HepG2 (cell line): Measurements from ENCODE around the gene HPD. TPM values are rescaled to one million over a fixed set of nuclear protein-coding genes. Genes with fewer than 3 reads are reported as not detected.

Experiments
- CENPX ChIP-seq: sonication (generic); formaldehyde crosslinking; IDR thresholded peaks from 2 replicates; pipeline ENCODE4 v1.9.0; 2021; ENCODE audit warnings: mild to moderate bottlenecking, missing genetic modification reagents, moderate library complexity
- GATA4 ChIP-seq: sonication (generic); IDR thresholded peaks from 2 replicates; pipeline ENCODE4 v1.6.1; 2016; ENCODE audit warnings: antibody characterized with exemption, low read depth, borderline replicate concordance
- STAT5B ChIP-seq: sonication (generic); formaldehyde crosslinking; IDR thresholded peaks from 2 replicates; pipeline ENCODE4 v1.4.0; 2020; ENCODE audit warnings: missing genetic modification reagents
- TBX2 ChIP-seq: sonication (generic); formaldehyde crosslinking; IDR thresholded peaks from 2 replicates; pipeline ENCODE4 v1.5.0; 2020; ENCODE audit warnings: missing genetic modification reagents, mild to moderate bottlenecking, borderline replicate concordance
- TBX3 ChIP-seq: fragments of 450-650 bp; IDR thresholded peaks from 2 replicates; pipeline ENCODE4 v1.6.1; 2017; ENCODE audit warnings: antibody characterized with exemption, mild to moderate bottlenecking, inconsistent platforms, borderline replicate concordance
- TRIM24 ChIP-seq: sonication (generic); formaldehyde crosslinking; IDR thresholded peaks from 2 replicates; pipeline ENCODE4 v1.8.0; 2022; ENCODE audit warnings: mild to moderate bottlenecking, missing genetic modification reagents
- ZNF160 ChIP-seq: sonication (generic); formaldehyde crosslinking; IDR thresholded peaks from 2 replicates; pipeline ENCODE4 v1.8.0; 2022; ENCODE audit warnings: mild to moderate bottlenecking, inconsistent platforms, missing genetic modification reagents
- ZNF251 ChIP-seq: sonication (generic); formaldehyde crosslinking; IDR thresholded peaks from 2 replicates; pipeline ENCODE4 v1.9.0; 2021; ENCODE audit warnings: mild to moderate bottlenecking, missing genetic modification reagents
- ZNF296 ChIP-seq: sonication (generic); formaldehyde crosslinking; conservative IDR thresholded peaks from 2 replicates; pipeline ENCODE4 v1.5.0; 2020; ENCODE audit warnings: mild to moderate bottlenecking, missing genetic modification reagents
- ZSCAN31 ChIP-seq: sonication (generic); formaldehyde crosslinking; IDR thresholded peaks from 2 replicates; pipeline ENCODE4 v1.5.0; 2020; ENCODE audit warnings: low read depth, mild to moderate bottlenecking, missing genetic modification reagents
- polyA plus RNA-seq, 8 experiments: library from polyadenylated mRNA; depleted of rRNA in 3 of 8; stranded (reverse) in 7 of 8; unstranded in 1 of 8; fragments of >200 nt; fragmentation: Illumina TruSeq in 4 of 8; extraction: Trizol in 4 of 8; gene quantifications; 2 replicates each; pipeline versions ENCODE4 v1.2.1 to v1.2.3, GENCODE V29; 2011 to 2016; ENCODE audit warnings: low read depth in 4 of 8, missing spikeins in 1 of 8, mixed read lengths in 1 of 8; ENCODE audit not compliant: insufficient read depth in 1 of 8
- total RNA-seq, 5 experiments: library from RNA; depleted of rRNA; stranded (reverse); fragments of >200 nt; fragmentation: Illumina TruSeq; extraction: Trizol; gene quantifications; 2 replicates each; pipeline ENCODE4 v1.2.3, GENCODE V29; 2016; ENCODE audit warnings: low read depth in 1 of 5
- TF ChIP-seq, protein P1 (sequence below): sonication (generic); formaldehyde crosslinking; IDR thresholded peaks from 2 replicates; pipeline ENCODE4 v1.4.0; 2020; ENCODE audit warnings: missing genetic modification reagents, borderline replicate concordance
- TF ChIP-seq, protein P2 (sequence below): sonication (generic); formaldehyde crosslinking; IDR thresholded peaks from 2 replicates; pipeline ENCODE4 v1.4.0; 2020; ENCODE audit warnings: mild to moderate bottlenecking, missing genetic modification reagents
- TF ChIP-seq, protein P3 (sequence below): sonication (generic); formaldehyde crosslinking; IDR thresholded peaks from 2 replicates; pipeline ENCODE4 v1.4.0; 2020; ENCODE audit warnings: missing genetic modification reagents
- TF ChIP-seq, protein P4 (sequence below): sonication (generic); formaldehyde crosslinking; IDR thresholded peaks from 2 replicates; pipeline ENCODE4 v1.9.0; 2022; ENCODE audit warnings: missing genetic modification reagents, mild to moderate bottlenecking, borderline replicate concordance

HPD gene
- total and polyA plus RNA-seq, 2 of the 13 experiments (the other 11 are each of a cell fraction or from before 2014, with no cell fraction given), result 120 to 195 TPM

DNA sequence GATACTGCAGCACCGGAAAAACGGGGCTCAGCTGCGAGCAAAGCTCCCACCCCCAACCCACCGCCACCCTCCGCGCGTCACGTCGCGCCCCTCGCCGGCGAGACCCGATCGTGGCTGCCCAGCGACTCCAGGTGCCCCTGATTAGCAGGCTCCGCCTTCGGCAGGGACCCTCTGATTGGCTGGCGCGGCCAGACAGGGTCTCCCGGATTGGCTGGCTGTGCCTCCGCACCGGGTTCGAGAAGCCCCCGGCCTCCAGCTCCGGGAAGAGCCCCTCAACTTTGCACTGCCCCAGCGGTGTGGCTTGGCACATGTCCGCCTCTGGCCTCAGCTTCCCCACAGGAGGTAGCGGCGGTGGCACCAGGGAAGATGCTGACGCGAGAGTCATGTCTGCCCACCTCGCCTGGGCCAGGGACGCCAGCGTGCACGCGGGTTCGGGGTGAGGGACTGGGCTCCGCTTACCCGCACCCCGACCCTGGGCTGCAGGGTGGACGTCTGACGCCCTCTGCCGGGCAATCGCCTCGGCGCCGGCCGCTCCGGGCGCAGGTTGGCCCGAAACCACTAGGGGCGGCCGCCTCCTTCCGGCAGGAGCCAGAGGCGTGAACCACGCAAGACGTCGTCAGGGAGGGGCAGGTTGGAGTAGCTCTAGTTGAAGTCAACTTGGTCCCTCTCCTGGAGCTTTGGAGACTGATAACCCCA, 64.7 kb downstream of the HPD start (continued):
- TF ChIP-seq, protein P1, sequence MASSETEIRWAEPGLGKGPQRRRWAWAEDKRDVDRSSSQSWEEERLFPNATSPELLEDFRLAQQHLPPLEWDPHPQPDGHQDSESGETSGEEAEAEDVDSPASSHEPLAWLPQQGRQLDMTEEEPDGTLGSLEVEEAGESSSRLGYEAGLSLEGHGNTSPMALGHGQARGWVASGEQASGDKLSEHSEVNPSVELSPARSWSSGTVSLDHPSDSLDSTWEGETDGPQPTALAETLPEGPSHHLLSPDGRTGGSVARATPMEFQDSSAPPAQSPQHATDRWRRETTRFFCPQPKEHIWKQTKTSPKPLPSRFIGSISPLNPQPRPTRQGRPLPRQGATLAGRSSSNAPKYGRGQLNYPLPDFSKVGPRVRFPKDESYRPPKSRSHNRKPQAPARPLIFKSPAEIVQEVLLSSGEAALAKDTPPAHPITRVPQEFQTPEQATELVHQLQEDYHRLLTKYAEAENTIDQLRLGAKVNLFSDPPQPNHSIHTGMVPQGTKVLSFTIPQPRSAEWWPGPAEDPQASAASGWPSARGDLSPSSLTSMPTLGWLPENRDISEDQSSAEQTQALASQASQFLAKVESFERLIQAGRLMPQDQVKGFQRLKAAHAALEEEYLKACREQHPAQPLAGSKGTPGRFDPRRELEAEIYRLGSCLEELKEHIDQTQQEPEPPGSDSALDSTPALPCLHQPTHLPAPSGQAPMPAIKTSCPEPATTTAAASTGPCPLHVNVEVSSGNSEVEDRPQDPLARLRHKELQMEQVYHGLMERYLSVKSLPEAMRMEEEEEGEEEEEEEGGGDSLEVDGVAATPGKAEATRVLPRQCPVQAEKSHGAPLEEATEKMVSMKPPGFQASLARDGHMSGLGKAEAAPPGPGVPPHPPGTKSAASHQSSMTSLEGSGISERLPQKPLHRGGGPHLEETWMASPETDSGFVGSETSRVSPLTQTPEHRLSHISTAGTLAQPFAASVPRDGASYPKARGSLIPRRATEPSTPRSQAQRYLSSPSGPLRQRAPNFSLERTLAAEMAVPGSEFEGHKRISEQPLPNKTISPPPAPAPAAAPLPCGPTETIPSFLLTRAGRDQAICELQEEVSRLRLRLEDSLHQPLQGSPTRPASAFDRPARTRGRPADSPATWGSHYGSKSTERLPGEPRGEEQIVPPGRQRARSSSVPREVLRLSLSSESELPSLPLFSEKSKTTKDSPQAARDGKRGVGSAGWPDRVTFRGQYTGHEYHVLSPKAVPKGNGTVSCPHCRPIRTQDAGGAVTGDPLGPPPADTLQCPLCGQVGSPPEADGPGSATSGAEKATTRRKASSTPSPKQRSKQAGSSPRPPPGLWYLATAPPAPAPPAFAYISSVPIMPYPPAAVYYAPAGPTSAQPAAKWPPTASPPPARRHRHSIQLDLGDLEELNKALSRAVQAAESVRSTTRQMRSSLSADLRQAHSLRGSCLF (CRISPR knock-in tag), result no peak
- TF ChIP-seq, protein P2, sequence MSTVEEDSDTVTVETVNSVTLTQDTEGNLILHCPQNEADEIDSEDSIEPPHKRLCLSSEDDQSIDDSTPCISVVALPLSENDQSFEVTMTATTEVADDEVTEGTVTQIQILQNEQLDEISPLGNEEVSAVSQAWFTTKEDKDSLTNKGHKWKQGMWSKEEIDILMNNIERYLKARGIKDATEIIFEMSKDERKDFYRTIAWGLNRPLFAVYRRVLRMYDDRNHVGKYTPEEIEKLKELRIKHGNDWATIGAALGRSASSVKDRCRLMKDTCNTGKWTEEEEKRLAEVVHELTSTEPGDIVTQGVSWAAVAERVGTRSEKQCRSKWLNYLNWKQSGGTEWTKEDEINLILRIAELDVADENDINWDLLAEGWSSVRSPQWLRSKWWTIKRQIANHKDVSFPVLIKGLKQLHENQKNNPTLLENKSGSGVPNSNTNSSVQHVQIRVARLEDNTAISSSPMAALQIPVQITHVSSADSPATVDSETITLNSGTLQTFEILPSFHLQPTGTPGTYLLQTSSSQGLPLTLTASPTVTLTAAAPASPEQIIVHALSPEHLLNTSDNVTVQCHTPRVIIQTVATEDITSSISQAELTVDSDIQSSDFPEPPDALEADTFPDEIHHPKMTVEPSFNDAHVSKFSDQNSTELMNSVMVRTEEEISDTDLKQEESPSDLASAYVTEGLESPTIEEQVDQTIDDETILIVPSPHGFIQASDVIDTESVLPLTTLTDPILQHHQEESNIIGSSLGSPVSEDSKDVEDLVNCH (CRISPR knock-in tag), result no peak
- TF ChIP-seq TBX3, result 0 out of 2 replicates have a peak, but pooled peaks have one; percentile 31
- TF ChIP-seq, protein P3, sequence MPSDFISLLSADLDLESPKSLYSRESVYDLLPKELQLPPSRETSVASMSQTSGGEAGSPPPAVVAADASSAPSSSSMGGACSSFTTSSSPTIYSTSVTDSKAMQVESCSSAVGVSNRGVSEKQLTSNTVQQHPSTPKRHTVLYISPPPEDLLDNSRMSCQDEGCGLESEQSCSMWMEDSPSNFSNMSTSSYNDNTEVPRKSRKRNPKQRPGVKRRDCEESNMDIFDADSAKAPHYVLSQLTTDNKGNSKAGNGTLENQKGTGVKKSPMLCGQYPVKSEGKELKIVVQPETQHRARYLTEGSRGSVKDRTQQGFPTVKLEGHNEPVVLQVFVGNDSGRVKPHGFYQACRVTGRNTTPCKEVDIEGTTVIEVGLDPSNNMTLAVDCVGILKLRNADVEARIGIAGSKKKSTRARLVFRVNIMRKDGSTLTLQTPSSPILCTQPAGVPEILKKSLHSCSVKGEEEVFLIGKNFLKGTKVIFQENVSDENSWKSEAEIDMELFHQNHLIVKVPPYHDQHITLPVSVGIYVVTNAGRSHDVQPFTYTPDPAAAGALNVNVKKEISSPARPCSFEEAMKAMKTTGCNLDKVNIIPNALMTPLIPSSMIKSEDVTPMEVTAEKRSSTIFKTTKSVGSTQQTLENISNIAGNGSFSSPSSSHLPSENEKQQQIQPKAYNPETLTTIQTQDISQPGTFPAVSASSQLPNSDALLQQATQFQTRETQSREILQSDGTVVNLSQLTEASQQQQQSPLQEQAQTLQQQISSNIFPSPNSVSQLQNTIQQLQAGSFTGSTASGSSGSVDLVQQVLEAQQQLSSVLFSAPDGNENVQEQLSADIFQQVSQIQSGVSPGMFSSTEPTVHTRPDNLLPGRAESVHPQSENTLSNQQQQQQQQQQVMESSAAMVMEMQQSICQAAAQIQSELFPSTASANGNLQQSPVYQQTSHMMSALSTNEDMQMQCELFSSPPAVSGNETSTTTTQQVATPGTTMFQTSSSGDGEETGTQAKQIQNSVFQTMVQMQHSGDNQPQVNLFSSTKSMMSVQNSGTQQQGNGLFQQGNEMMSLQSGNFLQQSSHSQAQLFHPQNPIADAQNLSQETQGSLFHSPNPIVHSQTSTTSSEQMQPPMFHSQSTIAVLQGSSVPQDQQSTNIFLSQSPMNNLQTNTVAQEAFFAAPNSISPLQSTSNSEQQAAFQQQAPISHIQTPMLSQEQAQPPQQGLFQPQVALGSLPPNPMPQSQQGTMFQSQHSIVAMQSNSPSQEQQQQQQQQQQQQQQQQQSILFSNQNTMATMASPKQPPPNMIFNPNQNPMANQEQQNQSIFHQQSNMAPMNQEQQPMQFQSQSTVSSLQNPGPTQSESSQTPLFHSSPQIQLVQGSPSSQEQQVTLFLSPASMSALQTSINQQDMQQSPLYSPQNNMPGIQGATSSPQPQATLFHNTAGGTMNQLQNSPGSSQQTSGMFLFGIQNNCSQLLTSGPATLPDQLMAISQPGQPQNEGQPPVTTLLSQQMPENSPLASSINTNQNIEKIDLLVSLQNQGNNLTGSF (CRISPR knock-in tag), result peak; percentile 87
- TF ChIP-seq ZSCAN31 (CRISPR knock-in tag), result peak; percentile 71; the same call in 1 of the 2 replicates
- TF ChIP-seq, protein P4, sequence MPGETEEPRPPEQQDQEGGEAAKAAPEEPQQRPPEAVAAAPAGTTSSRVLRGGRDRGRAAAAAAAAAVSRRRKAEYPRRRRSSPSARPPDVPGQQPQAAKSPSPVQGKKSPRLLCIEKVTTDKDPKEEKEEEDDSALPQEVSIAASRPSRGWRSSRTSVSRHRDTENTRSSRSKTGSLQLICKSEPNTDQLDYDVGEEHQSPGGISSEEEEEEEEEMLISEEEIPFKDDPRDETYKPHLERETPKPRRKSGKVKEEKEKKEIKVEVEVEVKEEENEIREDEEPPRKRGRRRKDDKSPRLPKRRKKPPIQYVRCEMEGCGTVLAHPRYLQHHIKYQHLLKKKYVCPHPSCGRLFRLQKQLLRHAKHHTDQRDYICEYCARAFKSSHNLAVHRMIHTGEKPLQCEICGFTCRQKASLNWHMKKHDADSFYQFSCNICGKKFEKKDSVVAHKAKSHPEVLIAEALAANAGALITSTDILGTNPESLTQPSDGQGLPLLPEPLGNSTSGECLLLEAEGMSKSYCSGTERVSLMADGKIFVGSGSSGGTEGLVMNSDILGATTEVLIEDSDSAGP, result peak; percentile 95
- TF ChIP-seq STAT5B (CRISPR knock-in tag), result no peak
- TF ChIP-seq TBX2 (CRISPR knock-in tag), result peak; percentile 79
- TF ChIP-seq CENPX (CRISPR knock-in tag), result no peak
- no peak for TF ChIP-seq ZNF251 (CRISPR knock-in tag)
- peak; percentile 41; the same call in 1 of the 2 replicates for TF ChIP-seq GATA4
- TF ChIP-seq ZNF160, result no peak
- no peak for TF ChIP-seq ZNF296 (CRISPR knock-in tag)
- no peak for TF ChIP-seq TRIM24 (CRISPR knock-in tag)
